Esophagus muscularis mucosa (tissue), 4 donors: ENCODE measurements around the gene GALNTL6. TPM values are rescaled to one million over a fixed set of nuclear protein-coding genes. Genes with fewer than 3 reads are reported as not detected.

ENCODE experiments used
- DNase-seq: peaks from one replicate; pipeline ENCODE4 v3.0.0-alpha.2; 2017; ENCODE audit errors: extremely low spot score
- H3K27ac ChIP-seq, 4 donors: fragments of 200-600 bp; sonication (generic); replicated peaks in 1 of 4; 1 replicate in 3 of 4; 2 replicates in 1 of 4; pipeline ENCODE4 v1.5.1; 2016 to 2019; ENCODE audit warnings: mild to moderate bottlenecking in 1 of 4
- H3K27me3 ChIP-seq, 4 donors: fragments of 200-600 bp; sonication (generic); one replicate each; pipeline versions ENCODE4 v1.5.1 to v1.6.0; 2016 to 2019
- H3K36me3 ChIP-seq, 4 donors: fragments of 200-600 bp; sonication (generic); one replicate each; pipeline ENCODE4 v1.5.1; 2016 to 2019
- H3K4me1 ChIP-seq, 4 donors: fragments of 200-600 bp; sonication (generic); one replicate each; pipeline ENCODE4 v1.5.1; 2016 to 2019
- H3K4me3 ChIP-seq, 4 donors: fragments of 200-600 bp; sonication (generic); 1 replicate in 2 of 4; 2 replicates in 2 of 4; pipeline ENCODE4 v1.5.1; 2016 to 2019; ENCODE audit warnings: mild to moderate bottlenecking in 4 of 4, moderate library complexity in 1 of 4
- H3K9me3 ChIP-seq, 4 donors: fragments of 200-600 bp; sonication (generic); 1 replicate in 3 of 4; 2 replicates in 1 of 4; pipeline ENCODE4 v1.5.1; 2016 to 2019
- CTCF ChIP-seq, 3 experiments: fragments of 200-600 bp in 2 of 3; fragments of 450-650 bp in 1 of 3; sonication (generic) in 2 of 3; IDR thresholded peaks; one replicate each; pipeline ENCODE4 v1.5.1; 2017 to 2019; ENCODE audit warnings: antibody characterized with exemption in 3 of 3, mild to moderate bottlenecking in 2 of 3, moderate library complexity in 1 of 3
- EP300 ChIP-seq: sonication (generic); formaldehyde crosslinking; IDR thresholded peaks from one replicate; pipeline ENCODE4 v1.6.1; 2017; ENCODE audit warnings: antibody characterized with exemption
- POLR2A ChIP-seq: fragments of 450-650 bp; IDR thresholded peaks from one replicate; pipeline ENCODE4 v1.6.1; 2017; ENCODE audit warnings: antibody characterized with exemption, moderate library complexity, mild to moderate bottlenecking, low read depth
- POLR2AphosphoS5 ChIP-seq, 2 donors: sonication (generic); formaldehyde crosslinking; IDR thresholded peaks; one replicate each; pipeline ENCODE4 v1.6.1; 2017; ENCODE audit warnings: antibody characterized with exemption in 2 of 2
- WGBS: methylation state at CpG from one replicate; pipeline ENCODE4 v1.1.5; 2018; 5-methylcytosine and 5-hydroxymethylcytosine counted together
- intact Hi-C: fragments of 100-400 bp; cut with DNase I; formaldehyde crosslinking; loops from one replicate; pipeline ENCODE4 v1.15.1; 2023
- total RNA-seq, 4 donors: library from RNA; depleted of rRNA; stranded (reverse); fragments of >200 nt; gene quantifications; one replicate each; pipeline versions ENCODE4 v1.1.0 to v1.2.1, GENCODE V29; 2016

GALNTL6 gene
- total RNA-seq, 4 donors from 2014 or later, result 0.33 to 0.42 TPM; not detected in 2

- DNase-seq, result peak; percentile 79
- H3K9me3 ChIP-seq, result no peaks in the 10 kb centered on the region
- intact Hi-C loops, result loop anchor here (10.0 kb wide), 1 partner anchor 993 kb away; no protein-coding TSS in a partner anchor
- no peaks in the 10 kb centered on the region for H3K36me3 ChIP-seq
- H3K4me3 ChIP-seq, result no peak overlapping the region
- no peak overlapping the region for H3K27ac ChIP-seq
- TF ChIP-seq POLR2AphosphoS5 (IDR thresholded peaks at IDR 0.05), result no peak
- H3K27me3 ChIP-seq, result no peaks in the 10 kb centered on the region
- peaks cover 0 to 17% (median 4%) of the 10 kb centered on the region in 4 donors for H3K4me1 ChIP-seq
- 91% methylated on average over 6 of the region's 6 CpGs for WGBS
These were observed 1024.9 kb downstream of the GALNTL6 start for GRCh38 chr4:172838111-172838510.

- TF ChIP-seq POLR2A (no peak), POLR2AphosphoS5 (IDR thresholded peaks at IDR 0.05) (no peak), CTCF (IDR thresholded peaks at IDR 0.05) (no peak), EP300 (no peak)
- no peaks in the 10 kb centered on the region for H3K9me3 ChIP-seq
- WGBS, result 82% methylated on average over 3 of the region's 3 CpGs
- H3K4me3 ChIP-seq, result no peak overlapping the region
- peak; percentile 57 for DNase-seq
- H3K27me3 ChIP-seq, result no peaks in the 10 kb centered on the region
- no peaks in the 10 kb centered on the region for H3K36me3 ChIP-seq
- H3K4me1 ChIP-seq, result peaks cover 0 to 17% (median 4%) of the 10 kb centered on the region in 4 donors
- intact Hi-C loops, result loop anchor here (10.0 kb wide), 1 partner anchor 994 kb away; no protein-coding TSS in a partner anchor
- H3K27ac ChIP-seq, result no peak overlapping the region
These were observed 1025.7 kb downstream of the GALNTL6 start for GRCh38 chr4:172838943-172839342.

GRCh38 chr4:172842779-172843178, 1029.6 kb downstream of the GALNTL6 start:
- Histone ChIP-seq H3K36me3 (no peaks in the 10 kb centered on the region), H3K27me3 (no peaks in the 10 kb centered on the region), H3K27ac (no peak overlapping the region), H3K4me1 (peaks cover 0 to 17% (median 4%) of the 10 kb centered on the region in 4 donors), H3K4me3 (no peak overlapping the region), H3K9me3 (no peaks in the 10 kb centered on the region)
- no peak for TF ChIP-seq POLR2AphosphoS5 (IDR thresholded peaks at IDR 0.05)
- TF ChIP-seq CTCF (IDR thresholded peaks at IDR 0.05), result no peak
- TF ChIP-seq EP300, result no peak
- no peak for TF ChIP-seq POLR2A
- peak; percentile 31 for DNase-seq
- 83% methylated on average over 4 of the region's 4 CpGs for WGBS
- intact Hi-C loops, result no loop called here

- intact Hi-C loops, result no loop called here
These were observed 1030.0 kb downstream of the GALNTL6 start for GRCh38 chr4:172843192-172843591.

GRCh38 chr4:172844556-172844955, 1031.4 kb downstream of the GALNTL6 start:
- Histone ChIP-seq H3K36me3 (no peaks in the 10 kb centered on the region), H3K4me3 (no peak overlapping the region), H3K4me1 (peaks cover 0 to 9% (median 4%) of the 10 kb centered on the region in 4 donors), H3K27ac (no peak overlapping the region), H3K27me3 (no peaks in the 10 kb centered on the region), H3K9me3 (no peaks in the 10 kb centered on the region)
- TF ChIP-seq EP300, result no peak
- TF ChIP-seq POLR2A, result no peak
- TF ChIP-seq CTCF (IDR thresholded peaks at IDR 0.05), result no peak
- no peak for TF ChIP-seq POLR2AphosphoS5 (IDR thresholded peaks at IDR 0.05)
- DNase-seq, result peak; percentile 68
- intact Hi-C loops, result no loop called here
- 90% methylated on average over 4 of the region's 4 CpGs for WGBS

More at GRCh38 chr4:172843192-172843591, 1030.0 kb downstream of the GALNTL6 start:
- TF ChIP-seq CTCF (IDR thresholded peaks at IDR 0.05), result no peak
- no peak for TF ChIP-seq POLR2AphosphoS5 (IDR thresholded peaks at IDR 0.05)
- no peak for TF ChIP-seq EP300
- TF ChIP-seq POLR2A, result no peak
- Histone ChIP-seq H3K4me3 (no peak overlapping the region), H3K9me3 (no peaks in the 10 kb centered on the region), H3K36me3 (no peaks in the 10 kb centered on the region), H3K27ac (no peak overlapping the region), H3K4me1 (peaks cover 0 to 17% (median 4%) of the 10 kb centered on the region in 4 donors), H3K27me3 (no peaks in the 10 kb centered on the region)
- DNase-seq, result no peak
- WGBS, result 67% methylated on average over 4 of the region's 4 CpGs
